Mesothelial cell of epicardium (in vitro differentiated cells): ENCODE measurements around the gene PRPF40B. TPM values are rescaled to one million over a fixed set of nuclear protein-coding genes. Genes with fewer than 3 reads are reported as not detected.

ENCODE experiments used
- DNase-seq, 2 experiments: peaks; one replicate each; pipeline ENCODE4 v3.0.0; 2021; ENCODE audit warnings: low spot score in 2 of 2; ENCODE audit not compliant: unreplicated experiment in 2 of 2
- H3K27ac Mint-ChIP-seq: 2 replicates; pipeline ENCODE4 v1.8.0; 2021; ENCODE audit warnings: mixed read lengths
- H3K27me3 Mint-ChIP-seq: 2 replicates; pipeline ENCODE4 v1.8.0; 2021; ENCODE audit warnings: low read depth, mixed read lengths
- H3K36me3 Mint-ChIP-seq: 2 replicates; pipeline ENCODE4 v1.8.0; 2021; ENCODE audit warnings: mixed read lengths
- H3K4me1 Mint-ChIP-seq: 2 replicates; pipeline ENCODE4 v1.8.0; 2021; ENCODE audit warnings: mixed read lengths
- H3K4me3 Mint-ChIP-seq: 2 replicates; pipeline ENCODE4 v1.8.0; 2021; ENCODE audit warnings: mild to moderate bottlenecking, moderate library complexity, mixed read lengths
- H3K9me3 Mint-ChIP-seq: 2 replicates; pipeline ENCODE4 v1.8.0; 2021; ENCODE audit warnings: mixed read lengths
- total RNA-seq: library from RNA; stranded (reverse); gene quantifications from 3 replicates; pipeline ENCODE4 v1.2.1, GENCODE V29; 2021
- TF ChIP-seq, protein P1 (sequence below): fragments of 200-600 bp; sonication (generic); IDR thresholded peaks from one replicate; pipeline ENCODE4 v1.5.0; 2021; ENCODE audit warnings: antibody characterized with exemption; ENCODE audit not compliant: unreplicated experiment

PRPF40B gene
- total RNA-seq, 1 donor from 2014 or later, result 62.0 TPM

DNA sequence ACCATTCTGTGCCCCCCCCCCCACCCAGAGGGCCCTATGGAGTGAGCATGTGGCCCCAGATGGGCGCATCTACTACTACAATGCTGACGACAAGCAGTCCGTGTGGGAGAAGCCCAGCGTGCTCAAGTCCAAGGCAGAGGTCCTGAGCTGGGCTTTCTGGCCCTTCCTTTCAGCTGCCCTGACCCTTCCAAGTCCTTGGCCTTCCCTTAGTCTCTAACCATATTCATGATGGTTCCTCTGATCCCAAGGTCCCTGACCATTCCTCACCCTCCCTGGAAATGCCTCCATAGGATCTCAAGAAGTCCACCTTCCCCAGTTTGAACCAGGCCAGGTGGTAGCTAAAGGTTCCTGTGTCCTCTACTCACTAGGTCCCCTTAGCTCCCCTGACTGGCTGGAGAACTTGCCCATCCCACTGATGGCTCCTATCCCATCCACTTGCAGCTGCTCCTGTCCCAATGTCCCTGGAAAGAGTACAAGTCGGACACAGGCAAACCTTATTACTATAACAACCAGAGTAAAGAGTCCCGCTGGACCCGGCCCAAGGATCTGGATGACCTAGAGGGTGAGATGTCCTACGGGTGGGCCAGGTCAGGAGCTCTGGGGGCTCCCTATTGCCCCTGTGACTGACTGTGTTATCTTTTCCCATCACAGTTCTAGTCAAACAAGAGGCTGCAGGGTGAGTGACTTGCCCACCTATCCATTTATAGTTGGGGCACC is 9.8 kb downstream of the PRPF40B start:
- no peak overlapping the region for H3K4me3 Mint-ChIP-seq
- no peaks in the 10 kb centered on the region for H3K27me3 Mint-ChIP-seq
- peaks cover 10% of the 10 kb centered on the region for H3K36me3 Mint-ChIP-seq
- TF ChIP-seq, protein P1, sequence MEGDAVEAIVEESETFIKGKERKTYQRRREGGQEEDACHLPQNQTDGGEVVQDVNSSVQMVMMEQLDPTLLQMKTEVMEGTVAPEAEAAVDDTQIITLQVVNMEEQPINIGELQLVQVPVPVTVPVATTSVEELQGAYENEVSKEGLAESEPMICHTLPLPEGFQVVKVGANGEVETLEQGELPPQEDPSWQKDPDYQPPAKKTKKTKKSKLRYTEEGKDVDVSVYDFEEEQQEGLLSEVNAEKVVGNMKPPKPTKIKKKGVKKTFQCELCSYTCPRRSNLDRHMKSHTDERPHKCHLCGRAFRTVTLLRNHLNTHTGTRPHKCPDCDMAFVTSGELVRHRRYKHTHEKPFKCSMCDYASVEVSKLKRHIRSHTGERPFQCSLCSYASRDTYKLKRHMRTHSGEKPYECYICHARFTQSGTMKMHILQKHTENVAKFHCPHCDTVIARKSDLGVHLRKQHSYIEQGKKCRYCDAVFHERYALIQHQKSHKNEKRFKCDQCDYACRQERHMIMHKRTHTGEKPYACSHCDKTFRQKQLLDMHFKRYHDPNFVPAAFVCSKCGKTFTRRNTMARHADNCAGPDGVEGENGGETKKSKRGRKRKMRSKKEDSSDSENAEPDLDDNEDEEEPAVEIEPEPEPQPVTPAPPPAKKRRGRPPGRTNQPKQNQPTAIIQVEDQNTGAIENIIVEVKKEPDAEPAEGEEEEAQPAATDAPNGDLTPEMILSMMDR, result no peak
- H3K4me1 Mint-ChIP-seq, result peaks cover 14% of the 10 kb centered on the region
- H3K27ac Mint-ChIP-seq, result no peak overlapping the region
- H3K9me3 Mint-ChIP-seq, result no peaks in the 10 kb centered on the region
- no peak for DNase-seq

DNA sequence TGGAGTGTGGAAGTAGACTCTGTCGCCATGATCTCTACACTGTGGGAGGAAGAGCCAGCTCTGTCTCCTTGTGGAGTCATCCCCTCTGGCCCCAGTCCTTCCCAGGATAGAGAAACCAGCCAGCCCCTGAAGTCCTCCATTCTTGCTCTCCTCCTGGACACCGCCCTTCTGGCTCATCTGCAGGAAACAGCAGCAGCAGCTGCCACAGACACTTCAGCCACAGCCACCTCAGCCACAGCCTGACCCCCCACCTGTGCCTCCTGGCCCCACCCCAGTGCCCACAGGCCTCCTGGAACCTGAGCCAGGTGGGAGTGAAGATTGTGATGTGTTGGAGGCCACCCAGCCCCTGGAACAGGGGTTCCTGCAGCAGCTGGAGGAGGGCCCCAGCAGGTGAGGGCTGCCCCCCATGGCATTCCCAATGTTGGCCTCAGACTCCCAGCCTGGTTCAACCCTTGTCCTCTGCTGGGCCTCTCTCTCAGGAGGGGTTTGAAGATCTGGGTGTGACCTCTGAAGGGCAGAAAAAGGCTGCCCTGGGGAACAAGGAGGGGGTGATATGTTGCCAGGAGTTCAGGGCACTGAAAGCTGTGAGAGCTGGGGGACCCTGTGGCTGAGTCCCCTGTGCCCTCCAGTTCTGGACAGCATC is 10.5 kb downstream of the PRPF40B start:
- Mint-ChIP-seq H3K4me3 (no peak overlapping the region), H3K27me3 (no peaks in the 10 kb centered on the region), H3K27ac (no peak overlapping the region), H3K36me3 (peaks cover 10% of the 10 kb centered on the region), H3K9me3 (no peaks in the 10 kb centered on the region), H3K4me1 (peaks cover 14% of the 10 kb centered on the region)
- DNase-seq, result no peak
- TF ChIP-seq, protein P1, result no peak

DNA sequence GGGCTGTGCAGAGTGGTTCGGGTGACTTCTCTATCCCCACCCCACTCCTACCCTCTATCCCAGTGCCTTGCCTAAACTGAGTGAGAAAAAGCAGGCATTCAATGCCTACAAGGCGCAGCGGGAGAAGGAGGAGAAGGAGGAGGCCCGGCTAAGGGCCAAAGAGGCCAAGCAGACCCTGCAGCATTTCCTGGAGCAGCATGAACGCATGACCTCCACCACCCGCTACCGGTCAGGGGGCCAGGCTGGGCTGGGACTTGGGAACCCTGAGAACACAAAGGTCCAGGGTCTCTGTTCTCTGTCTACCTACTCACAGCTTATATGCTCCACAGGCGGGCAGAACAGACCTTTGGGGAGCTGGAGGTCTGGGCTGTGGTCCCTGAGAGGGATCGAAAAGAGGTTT is 11.7 kb downstream of the PRPF40B start:
- Mint-ChIP-seq H3K27ac (no peak overlapping the region), H3K36me3 (peaks cover 11% of the 10 kb centered on the region)

DNA sequence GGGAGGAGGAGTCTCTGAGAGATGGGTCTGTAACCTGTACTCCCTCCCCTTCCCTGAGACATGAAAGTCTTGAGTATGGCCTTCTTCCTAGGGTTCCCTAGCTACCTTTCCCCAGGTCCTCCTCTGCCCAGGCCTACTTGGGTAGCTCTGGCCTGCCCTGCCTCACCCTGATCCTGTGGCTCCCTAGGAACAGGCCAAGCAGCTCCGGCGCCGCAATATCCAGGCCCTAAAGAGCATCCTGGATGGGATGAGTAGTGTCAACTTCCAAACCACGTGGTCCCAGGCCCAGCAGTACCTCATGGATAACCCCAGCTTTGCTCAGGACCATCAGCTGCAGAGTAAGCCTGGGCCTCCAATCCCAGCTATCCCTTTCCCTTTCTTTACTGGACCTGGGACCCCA is 12.3 kb downstream of the PRPF40B start:
- TF ChIP-seq, protein P1, result no peak
- no peaks in the 10 kb centered on the region for H3K9me3 Mint-ChIP-seq
- H3K4me1 Mint-ChIP-seq, result peaks cover 14% of the 10 kb centered on the region
- no peak overlapping the region for H3K4me3 Mint-ChIP-seq
- H3K27ac Mint-ChIP-seq, result no peak overlapping the region
- H3K36me3 Mint-ChIP-seq, result peaks cover 16% of the 10 kb centered on the region
- no peaks in the 10 kb centered on the region for H3K27me3 Mint-ChIP-seq
- no peak for DNase-seq

More for the DNA sequence above, 11.7 kb downstream of the PRPF40B start:
- Mint-ChIP-seq H3K4me1 (peaks cover 14% of the 10 kb centered on the region), H3K27me3 (no peaks in the 10 kb centered on the region), H3K4me3 (no peak overlapping the region), H3K9me3 (no peaks in the 10 kb centered on the region)
- TF ChIP-seq, protein P1, result no peak
- no peak for DNase-seq

DNA sequence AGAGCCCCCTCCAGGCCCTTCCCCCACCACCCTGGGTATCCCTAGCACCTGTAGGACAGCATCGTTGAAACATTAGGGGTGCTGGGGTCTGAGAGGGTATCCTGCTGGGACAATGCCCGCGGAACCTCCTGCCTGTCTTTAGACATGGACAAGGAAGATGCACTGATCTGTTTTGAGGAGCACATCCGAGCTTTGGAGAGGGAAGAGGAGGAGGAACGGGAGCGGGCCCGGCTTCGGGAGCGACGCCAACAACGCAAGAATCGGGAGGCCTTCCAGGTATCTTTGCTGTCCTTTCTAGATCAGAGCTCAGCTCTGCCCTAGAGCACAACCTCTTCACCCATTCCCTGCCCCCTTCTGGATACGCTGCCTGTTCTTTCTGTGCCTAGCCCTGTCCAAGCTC is 13.2 kb downstream of the PRPF40B start:
- Mint-ChIP-seq H3K27ac (peak overlapping the region; percentile 79), H3K27me3 (no peaks in the 10 kb centered on the region), H3K9me3 (no peaks in the 10 kb centered on the region), H3K4me1 (peaks cover 14% of the 10 kb centered on the region), H3K4me3 (no peak overlapping the region), H3K36me3 (peaks cover 18% of the 10 kb centered on the region)
- TF ChIP-seq, protein P1, result no peak
- no peak for DNase-seq
